ENCODE results near the gene FNDC10. TPM values are rescaled to one million over a fixed set of nuclear protein-coding genes. Genes with fewer than 3 reads are reported as not detected.

FNDC10 gene
- total RNA-seq, 1 donor from 2014 or later = 9.2 TPM

GRCh38 chr1:1602968-1603506, 3.1 kb upstream of the FNDC10 start:
- no peak for TF ChIP-seq CTCF (IDR thresholded peaks at IDR 0.05; ENCODE audit: insufficient read depth, low read length, poor library complexity, severe bottlenecking)
- Histone ChIP-seq H3K36me3 (ENCODE audit: control insufficient read depth, insufficient read depth, low read length) (no peaks in the 10 kb centered on the region), H3K4me3 (ENCODE audit: low read depth, low read length) (no peak overlapping the region), H3K27me3 (ENCODE audit: control insufficient read depth, insufficient read depth, low read length) (peaks cover 41% of the 10 kb centered on the region)
- no peak for DNase-seq (ENCODE audit: low read depth)

DNA sequence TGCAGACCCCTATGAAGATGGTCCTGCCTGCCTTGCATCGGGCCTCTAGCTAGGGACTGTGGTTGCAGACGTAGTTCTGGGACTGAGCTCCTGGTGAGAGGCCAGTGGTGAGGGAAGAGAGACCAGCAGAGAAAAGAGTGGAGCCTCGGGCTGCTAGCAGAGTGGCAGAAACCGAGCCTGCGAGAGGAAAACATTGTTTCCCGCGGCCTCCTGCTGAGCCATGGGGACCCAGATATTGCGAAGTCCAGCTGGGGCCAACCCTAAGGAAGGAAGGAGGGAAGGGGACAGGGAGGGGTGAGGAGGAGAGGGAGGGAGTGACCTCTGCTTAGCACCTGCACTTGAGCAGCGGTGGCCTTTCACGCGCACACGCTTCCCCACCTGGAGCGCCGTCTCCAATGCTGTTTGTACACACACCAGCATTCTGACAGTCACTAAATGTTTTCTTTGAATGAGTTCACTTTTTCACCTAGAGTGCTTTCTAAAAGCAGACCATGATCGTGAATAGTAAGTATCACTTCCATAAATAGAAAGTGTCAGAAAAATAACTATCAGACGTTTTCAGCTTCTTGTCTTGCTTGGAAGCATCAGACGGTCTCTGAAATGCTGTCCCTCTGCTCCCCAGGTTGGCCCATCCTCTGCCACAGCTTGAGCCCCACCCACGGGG, 2.5 kb upstream of the FNDC10 start:
- DNase-seq (ENCODE audit: low read depth) = no peak
- no peak for TF ChIP-seq CTCF (IDR thresholded peaks at IDR 0.05; ENCODE audit: insufficient read depth, low read length, poor library complexity, severe bottlenecking)
- Histone ChIP-seq H3K36me3 (ENCODE audit: control insufficient read depth, insufficient read depth, low read length) (no peaks in the 10 kb centered on the region), H3K27me3 (ENCODE audit: control insufficient read depth, insufficient read depth, low read length) (peaks cover 46% of the 10 kb centered on the region), H3K4me3 (ENCODE audit: low read depth, low read length) (no peak overlapping the region)

- TF ChIP-seq CTCF (IDR thresholded peaks at IDR 0.05; ENCODE audit: insufficient read depth, low read length, poor library complexity, severe bottlenecking) = no peak
- DNase-seq (ENCODE audit: low read depth) = no peak
- peaks cover 51% of the 10 kb centered on the region for H3K27me3 ChIP-seq (ENCODE audit: control insufficient read depth, insufficient read depth, low read length)
These were observed 1.8 kb upstream of the FNDC10 start for GRCh38 chr1:1601564-1602303.

GRCh38 chr1:1600861-1601563, 1.1 kb upstream of the FNDC10 start:
- DNase-seq (ENCODE audit: low read depth) = no peak
- no peak overlapping the region for H3K4me3 ChIP-seq (ENCODE audit: low read depth, low read length)
- no peak for TF ChIP-seq CTCF (IDR thresholded peaks at IDR 0.05; ENCODE audit: insufficient read depth, low read length, poor library complexity, severe bottlenecking)
- H3K27me3 ChIP-seq (ENCODE audit: control insufficient read depth, insufficient read depth, low read length) = peaks cover 57% of the 10 kb centered on the region
- H3K36me3 ChIP-seq (ENCODE audit: control insufficient read depth, insufficient read depth, low read length) = no peaks in the 10 kb centered on the region

More at GRCh38 chr1:1601564-1602303, 1.8 kb upstream of the FNDC10 start:
- Histone ChIP-seq H3K36me3 (ENCODE audit: control insufficient read depth, insufficient read depth, low read length) (no peaks in the 10 kb centered on the region), H3K4me3 (ENCODE audit: low read depth, low read length) (no peak overlapping the region)

GRCh38 chr1:1599030-1599934, 653 bp downstream of the FNDC10 start:
- H3K4me3 ChIP-seq (ENCODE audit: low read depth, low read length) = no peak overlapping the region
- TF ChIP-seq CTCF (IDR thresholded peaks at IDR 0.05; ENCODE audit: insufficient read depth, low read length, poor library complexity, severe bottlenecking) = no peak
- no peak for DNase-seq (ENCODE audit: low read depth)
- H3K27me3 ChIP-seq (ENCODE audit: control insufficient read depth, insufficient read depth, low read length) = peaks cover 56% of the 10 kb centered on the region
- no peaks in the 10 kb centered on the region for H3K36me3 ChIP-seq (ENCODE audit: control insufficient read depth, insufficient read depth, low read length)
